ENCODE results near the gene ROBO1. TPM values are rescaled to one million over a fixed set of nuclear protein-coding genes. Genes with fewer than 3 reads are reported as not detected.
"Not testable (repeated sequence)": the region's sequence is repeated elsewhere in the genome, so short reads cannot be mapped to it uniquely, and the experiment has no call there.

The ROBO1 gene
- total RNA-seq, 1 donor from 2014 or later = 78.0 TPM

DNA sequence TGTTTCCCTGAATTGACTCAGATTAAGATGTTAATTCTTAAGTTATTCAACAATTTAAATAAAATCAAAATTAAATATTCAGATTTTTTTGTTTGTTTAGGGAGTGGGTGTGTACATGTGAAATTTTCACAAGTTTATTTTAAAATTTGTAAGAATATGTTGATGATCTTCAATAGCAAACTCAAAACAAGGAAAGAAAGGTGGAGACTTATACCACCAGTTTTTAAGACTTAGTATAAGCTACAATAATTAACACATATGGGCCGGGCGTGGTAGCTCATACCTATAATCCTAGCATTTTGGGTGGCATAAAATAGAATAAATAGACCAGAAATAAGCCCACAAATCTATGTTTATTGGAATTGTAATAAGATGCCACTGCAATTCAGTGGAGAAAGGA, 1084.5 kb downstream of the ROBO1 start:
- no peak for DNase-seq (ENCODE audit: low spot score, unreplicated experiment)
- Mint-ChIP-seq H3K36me3 (ENCODE audit: insufficient read depth) (peaks cover 25% of the 10 kb centered on the region), H3K27ac (no peak overlapping the region), H3K27me3 (no peaks in the 10 kb centered on the region), H3K4me1 (ENCODE audit: low read depth) (no peaks in the 10 kb centered on the region), H3K9me3 (ENCODE audit: low read depth) (peaks cover 8% of the 10 kb centered on the region), H3K4me3 (ENCODE audit: low read depth) (no peak overlapping the region)
- TF ChIP-seq CTCF (IDR thresholded peaks at IDR 0.05; ENCODE audit: unreplicated experiment) = no peak

GRCh38 chr3:78675119-78675805, 1092.5 kb downstream of the ROBO1 start:
- not testable (repeated sequence) for H3K9me3 Mint-ChIP-seq (ENCODE audit: low read depth); DNase-seq (ENCODE audit: low spot score, unreplicated experiment); H3K27ac Mint-ChIP-seq; H3K27me3 Mint-ChIP-seq; H3K4me1 Mint-ChIP-seq (ENCODE audit: low read depth); H3K4me3 Mint-ChIP-seq (ENCODE audit: low read depth)
- H3K36me3 Mint-ChIP-seq (ENCODE audit: insufficient read depth) = peaks cover 21% of the 10 kb centered on the region

DNA sequence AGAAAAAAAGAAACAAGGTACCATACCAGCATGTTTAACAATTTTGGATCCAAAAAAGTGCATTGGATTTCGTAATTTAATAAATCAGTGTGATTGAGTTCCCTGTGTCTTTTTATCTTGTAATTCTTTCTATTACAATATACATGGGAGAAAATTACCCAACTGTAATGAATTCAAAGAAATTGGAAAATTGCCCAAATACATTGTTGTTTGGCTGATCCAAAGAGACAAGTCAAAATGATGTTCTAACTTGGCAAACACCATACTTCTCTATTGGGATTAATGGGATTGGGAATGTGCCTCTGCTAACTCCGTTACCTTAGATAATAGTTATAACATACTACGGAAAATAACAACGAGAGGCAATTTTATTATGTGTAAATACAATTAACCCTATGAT, 1097.1 kb downstream of the ROBO1 start:
- DNase-seq (ENCODE audit: low spot score, unreplicated experiment) = no peak
- Mint-ChIP-seq H3K9me3 (ENCODE audit: low read depth) (no peaks in the 10 kb centered on the region), H3K36me3 (ENCODE audit: insufficient read depth) (peaks cover 23% of the 10 kb centered on the region), H3K4me1 (ENCODE audit: low read depth) (peaks cover 9% of the 10 kb centered on the region), H3K27ac (no peak overlapping the region), H3K4me3 (ENCODE audit: low read depth) (no peak overlapping the region), H3K27me3 (no peaks in the 10 kb centered on the region)
- no peak for TF ChIP-seq CTCF (IDR thresholded peaks at IDR 0.05; ENCODE audit: unreplicated experiment)

DNA sequence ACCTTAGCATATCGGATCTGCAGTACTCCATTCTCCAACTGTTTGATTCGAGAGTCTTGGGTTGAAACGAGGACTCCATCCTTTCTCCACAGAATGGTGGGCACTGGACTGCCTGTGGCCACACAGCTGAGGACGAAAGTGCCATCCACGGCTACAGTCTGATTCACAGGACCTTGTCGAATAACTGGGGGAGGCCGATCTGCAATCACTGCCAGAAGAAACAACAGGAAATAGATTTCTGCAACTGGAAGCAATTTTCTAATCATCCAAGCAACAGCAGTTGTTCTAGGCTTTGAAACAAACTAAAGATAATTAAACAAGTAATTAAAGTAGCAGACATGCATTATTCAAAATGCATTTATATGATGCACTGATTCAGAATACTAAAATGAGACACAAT, 1097.7 kb downstream of the ROBO1 start:
- no peak for DNase-seq (ENCODE audit: low spot score, unreplicated experiment)
- TF ChIP-seq CTCF (IDR thresholded peaks at IDR 0.05; ENCODE audit: unreplicated experiment) = no peak
- H3K4me1 Mint-ChIP-seq (ENCODE audit: low read depth) = peaks cover 9% of the 10 kb centered on the region
- no peaks in the 10 kb centered on the region for H3K27me3 Mint-ChIP-seq
- no peaks in the 10 kb centered on the region for H3K9me3 Mint-ChIP-seq (ENCODE audit: low read depth)
- H3K27ac Mint-ChIP-seq = no peak overlapping the region
- H3K36me3 Mint-ChIP-seq (ENCODE audit: insufficient read depth) = peaks cover 21% of the 10 kb centered on the region
- H3K4me3 Mint-ChIP-seq (ENCODE audit: low read depth) = no peak overlapping the region

DNA sequence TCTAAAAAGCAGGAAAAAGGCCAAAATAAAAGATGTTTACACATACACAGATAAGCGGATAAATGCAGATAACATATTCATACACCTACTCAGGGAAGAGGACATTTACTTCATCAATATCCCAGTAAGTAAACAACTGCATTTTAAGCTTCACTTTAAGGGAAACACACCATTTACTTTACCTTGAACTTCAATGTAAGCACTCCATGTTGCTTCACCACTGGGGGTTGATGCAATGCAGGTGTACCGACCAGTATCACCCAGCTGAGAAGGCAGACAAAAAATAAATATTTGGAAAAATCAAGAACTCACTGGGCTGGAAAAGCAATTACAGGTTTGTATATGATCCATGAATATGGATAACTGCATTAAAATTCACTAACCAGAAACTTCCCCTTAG, 1099.5 kb downstream of the ROBO1 start:
- Mint-ChIP-seq H3K4me3 (ENCODE audit: low read depth) (no peak overlapping the region), H3K27me3 (no peaks in the 10 kb centered on the region), H3K27ac (no peak overlapping the region)

More for the DNA sequence above, 1099.5 kb downstream of the ROBO1 start:
- no peak for TF ChIP-seq CTCF (IDR thresholded peaks at IDR 0.05; ENCODE audit: unreplicated experiment)
- no peaks in the 10 kb centered on the region for H3K9me3 Mint-ChIP-seq (ENCODE audit: low read depth)
- peaks cover 16% of the 10 kb centered on the region for H3K36me3 Mint-ChIP-seq (ENCODE audit: insufficient read depth)
- peaks cover 6% of the 10 kb centered on the region for H3K4me1 Mint-ChIP-seq (ENCODE audit: low read depth)
- no peak for DNase-seq (ENCODE audit: low spot score, unreplicated experiment)
